ENCODE measurements around the gene STEAP1B. TPM values are rescaled to one million over a fixed set of nuclear protein-coding genes. Genes with fewer than 3 reads are reported as not detected.
"Not testable (repeated sequence)": the region's sequence is repeated elsewhere in the genome, so short reads cannot be mapped to it uniquely, and the experiment has no call there.

Gene STEAP1B
- total RNA-seq, 1 donor from 2014 or later, result 1.3 TPM

GRCh38 chr7:22501336-22501735 is 1.3 kb upstream of the STEAP1B start:
- H3K4me3 ChIP-seq (ENCODE audit: insufficient read depth, low read depth, low read length); H4K20me1 ChIP-seq (ENCODE audit: insufficient read depth, low read length); H3K4me2 ChIP-seq (ENCODE audit: low read length); H3K36me3 ChIP-seq (ENCODE audit: insufficient read depth, low read length); H3K27ac ChIP-seq (ENCODE audit: low read depth, low read length); H2AFZ ChIP-seq (ENCODE audit: low read depth, low read length); H3K36me3 Mint-ChIP-seq (ENCODE audit: low read depth, unreplicated experiment); H3K9ac ChIP-seq (ENCODE audit: low read length); H3K27me3 ChIP-seq (ENCODE audit: insufficient read depth, low read length); H3K4me1 Mint-ChIP-seq (ENCODE audit: low read depth, unreplicated experiment); H3K27me3 Mint-ChIP-seq (ENCODE audit: low read depth, unreplicated experiment); FAIRE-seq; H3K4me1 ChIP-seq (ENCODE audit: insufficient read depth, low read length); H3K9me3 Mint-ChIP-seq (ENCODE audit: unreplicated experiment); H3K4me3 Mint-ChIP-seq (ENCODE audit: unreplicated experiment); H3K9me3 ChIP-seq (ENCODE audit: insufficient read depth, low read depth, low read length); DNase-seq (ENCODE audit: low read depth); H3K27ac Mint-ChIP-seq (ENCODE audit: unreplicated experiment); H3K79me2 ChIP-seq (ENCODE audit: insufficient read depth, low read length): not testable (repeated sequence)
- TF ChIP-seq, protein P1, sequence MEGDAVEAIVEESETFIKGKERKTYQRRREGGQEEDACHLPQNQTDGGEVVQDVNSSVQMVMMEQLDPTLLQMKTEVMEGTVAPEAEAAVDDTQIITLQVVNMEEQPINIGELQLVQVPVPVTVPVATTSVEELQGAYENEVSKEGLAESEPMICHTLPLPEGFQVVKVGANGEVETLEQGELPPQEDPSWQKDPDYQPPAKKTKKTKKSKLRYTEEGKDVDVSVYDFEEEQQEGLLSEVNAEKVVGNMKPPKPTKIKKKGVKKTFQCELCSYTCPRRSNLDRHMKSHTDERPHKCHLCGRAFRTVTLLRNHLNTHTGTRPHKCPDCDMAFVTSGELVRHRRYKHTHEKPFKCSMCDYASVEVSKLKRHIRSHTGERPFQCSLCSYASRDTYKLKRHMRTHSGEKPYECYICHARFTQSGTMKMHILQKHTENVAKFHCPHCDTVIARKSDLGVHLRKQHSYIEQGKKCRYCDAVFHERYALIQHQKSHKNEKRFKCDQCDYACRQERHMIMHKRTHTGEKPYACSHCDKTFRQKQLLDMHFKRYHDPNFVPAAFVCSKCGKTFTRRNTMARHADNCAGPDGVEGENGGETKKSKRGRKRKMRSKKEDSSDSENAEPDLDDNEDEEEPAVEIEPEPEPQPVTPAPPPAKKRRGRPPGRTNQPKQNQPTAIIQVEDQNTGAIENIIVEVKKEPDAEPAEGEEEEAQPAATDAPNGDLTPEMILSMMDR (IDR thresholded peaks at IDR 0.05; ENCODE audit: insufficient read depth, low read depth, low read length), result peak; percentile 23

DNA sequence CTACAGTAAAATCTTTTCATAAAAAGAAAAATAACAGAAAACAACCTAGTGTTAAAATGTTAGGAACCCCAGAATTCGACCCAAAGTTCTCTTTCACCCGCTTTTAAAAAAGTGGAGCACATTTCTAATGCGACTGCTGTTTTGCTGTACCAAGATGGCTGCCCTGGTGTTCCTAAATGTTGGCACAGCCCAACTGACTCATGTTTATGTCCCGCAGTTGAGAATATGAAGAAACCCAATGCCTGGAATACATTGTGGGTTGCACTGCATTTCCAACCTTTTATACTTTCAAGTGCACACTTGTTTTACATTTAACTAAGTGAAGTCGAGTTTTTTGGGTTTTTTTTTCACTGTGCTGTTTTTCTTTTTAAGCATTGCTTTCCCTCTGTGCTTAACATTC is 944 bp downstream of the STEAP1B start:
- Mint-ChIP-seq H3K36me3 (ENCODE audit: low read depth, unreplicated experiment) (no peaks in the 10 kb centered on the region), H3K27ac (ENCODE audit: unreplicated experiment) (no peak overlapping the region), H3K4me3 (ENCODE audit: unreplicated experiment) (no peak overlapping the region), H3K4me1 (ENCODE audit: low read depth, unreplicated experiment) (peaks cover 10% of the 10 kb centered on the region), H3K9me3 (ENCODE audit: unreplicated experiment) (no peaks in the 10 kb centered on the region), H3K27me3 (ENCODE audit: low read depth, unreplicated experiment) (peaks cover 4% of the 10 kb centered on the region)
- no peak for FAIRE-seq
- Histone ChIP-seq H3K79me2 (ENCODE audit: insufficient read depth, low read length) (peaks cover 4% of the 10 kb centered on the region), H3K27ac (ENCODE audit: low read depth, low read length) (no peak overlapping the region), H2AFZ (ENCODE audit: low read depth, low read length) (no peak overlapping the region), H3K36me3 (ENCODE audit: insufficient read depth, low read length) (no peaks in the 10 kb centered on the region), H3K4me3 (ENCODE audit: insufficient read depth, low read depth, low read length) (no peak overlapping the region), H4K20me1 (ENCODE audit: insufficient read depth, low read length) (no peaks in the 10 kb centered on the region), H3K9ac (ENCODE audit: low read length) (no peak overlapping the region), H3K27me3 (ENCODE audit: insufficient read depth, low read length) (no peaks in the 10 kb centered on the region), H3K4me1 (ENCODE audit: insufficient read depth, low read length) (no peaks in the 10 kb centered on the region), H3K4me2 (ENCODE audit: low read length) (peak overlapping the region; percentile 85), H3K9me3 (ENCODE audit: insufficient read depth, low read depth, low read length) (no peaks in the 10 kb centered on the region)
- DNase-seq (ENCODE audit: low read depth), result no peak
- TF ChIP-seq EZH2 (IDR thresholded peaks at IDR 0.05; ENCODE audit: insufficient read depth, low read length), result no peak
- TF ChIP-seq, protein P1 (IDR thresholded peaks at IDR 0.05; ENCODE audit: insufficient read depth, low read depth, low read length), result no peak

DNA sequence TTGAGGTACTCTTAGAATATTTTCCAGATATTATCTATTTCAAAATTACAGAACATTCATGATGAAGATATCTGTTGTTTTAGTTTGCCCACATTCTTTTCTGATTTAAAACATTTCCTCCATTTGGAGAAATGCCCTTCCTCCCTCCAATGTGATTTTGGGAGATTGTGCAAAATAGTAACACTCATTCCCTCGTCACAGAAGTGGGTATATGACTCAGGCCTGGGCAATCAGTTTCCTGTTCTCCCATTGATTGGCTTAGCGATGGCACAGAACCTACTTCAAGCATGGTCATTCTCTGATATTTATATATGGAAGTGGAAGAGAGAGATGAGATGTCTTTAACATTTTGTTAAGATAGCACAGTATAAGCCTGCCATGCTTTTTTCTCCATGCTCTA is 3.1 kb downstream of the STEAP1B start:
- H3K9me3 ChIP-seq (ENCODE audit: insufficient read depth, low read depth, low read length); H3K27ac ChIP-seq (ENCODE audit: low read depth, low read length); H3K4me3 Mint-ChIP-seq (ENCODE audit: unreplicated experiment); H4K20me1 ChIP-seq (ENCODE audit: insufficient read depth, low read length); H3K27me3 ChIP-seq (ENCODE audit: insufficient read depth, low read length); H3K4me1 ChIP-seq (ENCODE audit: insufficient read depth, low read length); H3K9me3 Mint-ChIP-seq (ENCODE audit: unreplicated experiment); H3K4me1 Mint-ChIP-seq (ENCODE audit: low read depth, unreplicated experiment); H3K4me2 ChIP-seq (ENCODE audit: low read length); H3K27ac Mint-ChIP-seq (ENCODE audit: unreplicated experiment); H3K36me3 ChIP-seq (ENCODE audit: insufficient read depth, low read length); H3K4me3 ChIP-seq (ENCODE audit: insufficient read depth, low read depth, low read length); H3K9ac ChIP-seq (ENCODE audit: low read length); H3K36me3 Mint-ChIP-seq (ENCODE audit: low read depth, unreplicated experiment); H3K79me2 ChIP-seq (ENCODE audit: insufficient read depth, low read length); H2AFZ ChIP-seq (ENCODE audit: low read depth, low read length); H3K27me3 Mint-ChIP-seq (ENCODE audit: low read depth, unreplicated experiment): not testable (repeated sequence)
- peak; percentile 13 for DNase-seq (ENCODE audit: low read depth)
- peak; percentile 63 for FAIRE-seq

- H4K20me1 ChIP-seq (ENCODE audit: insufficient read depth, low read length); H2AFZ ChIP-seq (ENCODE audit: low read depth, low read length); H3K9me3 ChIP-seq (ENCODE audit: insufficient read depth, low read depth, low read length); H3K4me1 Mint-ChIP-seq (ENCODE audit: low read depth, unreplicated experiment); H3K27ac Mint-ChIP-seq (ENCODE audit: unreplicated experiment); H3K9ac ChIP-seq (ENCODE audit: low read length); H3K79me2 ChIP-seq (ENCODE audit: insufficient read depth, low read length); H3K36me3 Mint-ChIP-seq (ENCODE audit: low read depth, unreplicated experiment); H3K27me3 Mint-ChIP-seq (ENCODE audit: low read depth, unreplicated experiment); H3K27ac ChIP-seq (ENCODE audit: low read depth, low read length); H3K4me1 ChIP-seq (ENCODE audit: insufficient read depth, low read length); H3K9me3 Mint-ChIP-seq (ENCODE audit: unreplicated experiment); H3K36me3 ChIP-seq (ENCODE audit: insufficient read depth, low read length); H3K27me3 ChIP-seq (ENCODE audit: insufficient read depth, low read length); H3K4me3 ChIP-seq (ENCODE audit: insufficient read depth, low read depth, low read length); DNase-seq (ENCODE audit: low read depth); H3K4me3 Mint-ChIP-seq (ENCODE audit: unreplicated experiment): not testable (repeated sequence)
- FAIRE-seq, result peak; percentile 78
- H3K4me2 ChIP-seq (ENCODE audit: low read length), result peak overlapping the region; percentile 28
These were observed 3.6 kb downstream of the STEAP1B start for GRCh38 chr7:22496296-22496888.

- H3K9me3 ChIP-seq (ENCODE audit: insufficient read depth, low read depth, low read length); H3K27me3 Mint-ChIP-seq (ENCODE audit: low read depth, unreplicated experiment); H3K4me3 Mint-ChIP-seq (ENCODE audit: unreplicated experiment); H3K9ac ChIP-seq (ENCODE audit: low read length); H3K4me1 ChIP-seq (ENCODE audit: insufficient read depth, low read length); H3K27ac ChIP-seq (ENCODE audit: low read depth, low read length); H3K4me1 Mint-ChIP-seq (ENCODE audit: low read depth, unreplicated experiment); H3K4me2 ChIP-seq (ENCODE audit: low read length); H3K9me3 Mint-ChIP-seq (ENCODE audit: unreplicated experiment); H3K27ac Mint-ChIP-seq (ENCODE audit: unreplicated experiment); H2AFZ ChIP-seq (ENCODE audit: low read depth, low read length); H3K36me3 ChIP-seq (ENCODE audit: insufficient read depth, low read length); H3K79me2 ChIP-seq (ENCODE audit: insufficient read depth, low read length); H4K20me1 ChIP-seq (ENCODE audit: insufficient read depth, low read length); H3K36me3 Mint-ChIP-seq (ENCODE audit: low read depth, unreplicated experiment); DNase-seq (ENCODE audit: low read depth); H3K4me3 ChIP-seq (ENCODE audit: insufficient read depth, low read depth, low read length); H3K27me3 ChIP-seq (ENCODE audit: insufficient read depth, low read length): not testable (repeated sequence)
- peak; percentile 93 for FAIRE-seq
These were observed 6.6 kb downstream of the STEAP1B start for GRCh38 chr7:22493160-22493925.

Measured in astrocyte (in vitro differentiated cells and primary cell).